BJ (cell line): Measurements from ENCODE around the gene KCNH4. TPM values are rescaled to one million over a fixed set of nuclear protein-coding genes. Genes with fewer than 3 reads are reported as not detected.

Experiments used
- CTCF ChIA-PET: fragments of 350-600 bp; formaldehyde crosslinking; extraction: SDS; loops from one replicate; lab custom pipeline; 2021; ENCODE audit warnings: antibody characterized with exemption, inconsistent platforms; lab: Yijun Ruan, JAX
- POLR2A ChIA-PET: fragments of 300-600 bp; sonication (Branson Sonifier 250); formaldehyde crosslinking; extraction: SDS; loops from one replicate; lab custom pipeline; 2021; ENCODE audit warnings: antibody characterized with exemption; lab: Charles Lee
- DNase-seq: peaks from one replicate; pipeline ENCODE4 v3.0.0-alpha.2; 2011; ENCODE audit warnings: low read depth
- H3K27me3 ChIP-seq: 2 replicates; pipeline ENCODE4 v1.6.0; 2011; ENCODE audit warnings: low read length; ENCODE audit not compliant: control insufficient read depth, insufficient read depth
- H3K36me3 ChIP-seq: 2 replicates; pipeline ENCODE4 v1.5.1; 2011; ENCODE audit warnings: low read length; ENCODE audit not compliant: control insufficient read depth, insufficient read depth
- H3K4me3 ChIP-seq: 2 replicates; pipeline ENCODE4 v1.5.1; 2011; ENCODE audit warnings: low read depth, mild to moderate bottlenecking, control low read depth, low read length
- polyA plus RNA-seq: library from polyadenylated mRNA; depleted of rRNA; stranded (reverse); fragments of >200 nt; gene quantifications from 2 replicates; pipeline ENCODE4 v1.2.3, GENCODE V29; 2011
- TF ChIP-seq, protein P1 (sequence below): IDR thresholded peaks from 2 replicates; pipeline ENCODE4 v1.5.1; 2011; ENCODE audit warnings: low read depth, mild to moderate bottlenecking, control low read depth, inconsistent platforms, low read length, moderate library complexity; ENCODE audit not compliant: insufficient read depth

Gene KCNH4
- polyA plus RNA-seq, 1 experiment: 0.07 TPM

DNA sequence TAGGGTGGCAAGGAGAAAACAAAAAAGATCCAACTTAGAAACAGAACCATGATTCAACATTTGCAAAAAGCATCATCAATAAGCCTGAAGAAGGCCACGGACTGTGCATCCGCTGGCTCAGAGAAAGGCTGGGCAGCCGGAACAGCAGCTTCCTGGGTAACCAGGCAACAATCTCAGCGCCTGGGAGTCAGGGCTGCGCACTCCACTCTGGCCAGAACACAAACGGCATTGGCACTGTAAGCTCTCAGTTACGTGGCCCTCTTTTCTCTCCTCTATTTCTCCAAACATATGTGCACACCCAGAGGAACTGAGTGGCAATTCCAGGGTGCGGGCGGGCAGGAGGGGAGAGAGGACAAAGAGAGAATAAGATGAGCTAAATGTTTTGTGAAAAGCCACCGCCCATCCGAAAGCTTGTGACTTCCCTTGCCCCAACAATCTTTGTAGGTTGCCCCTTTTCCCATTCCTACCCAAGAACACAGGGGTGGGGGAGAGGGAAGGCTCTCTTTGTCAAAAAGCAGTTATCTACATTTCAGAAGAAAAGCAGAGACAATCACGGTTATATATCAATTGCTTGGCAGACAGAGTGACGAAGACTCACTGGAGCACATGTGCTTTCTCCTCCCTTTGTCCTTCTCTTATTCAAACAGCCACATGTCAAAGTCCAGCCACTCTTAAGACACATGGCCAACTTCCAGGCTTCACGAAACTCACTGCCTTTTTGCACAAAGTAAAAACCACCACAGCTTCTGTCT, 19.9 kb upstream of the KCNH4 start:
- H3K4me3 ChIP-seq: no peak overlapping the region
- DNase-seq: no peak
- H3K27me3 ChIP-seq: no peaks in the 10 kb centered on the region
- TF ChIP-seq, protein P1, sequence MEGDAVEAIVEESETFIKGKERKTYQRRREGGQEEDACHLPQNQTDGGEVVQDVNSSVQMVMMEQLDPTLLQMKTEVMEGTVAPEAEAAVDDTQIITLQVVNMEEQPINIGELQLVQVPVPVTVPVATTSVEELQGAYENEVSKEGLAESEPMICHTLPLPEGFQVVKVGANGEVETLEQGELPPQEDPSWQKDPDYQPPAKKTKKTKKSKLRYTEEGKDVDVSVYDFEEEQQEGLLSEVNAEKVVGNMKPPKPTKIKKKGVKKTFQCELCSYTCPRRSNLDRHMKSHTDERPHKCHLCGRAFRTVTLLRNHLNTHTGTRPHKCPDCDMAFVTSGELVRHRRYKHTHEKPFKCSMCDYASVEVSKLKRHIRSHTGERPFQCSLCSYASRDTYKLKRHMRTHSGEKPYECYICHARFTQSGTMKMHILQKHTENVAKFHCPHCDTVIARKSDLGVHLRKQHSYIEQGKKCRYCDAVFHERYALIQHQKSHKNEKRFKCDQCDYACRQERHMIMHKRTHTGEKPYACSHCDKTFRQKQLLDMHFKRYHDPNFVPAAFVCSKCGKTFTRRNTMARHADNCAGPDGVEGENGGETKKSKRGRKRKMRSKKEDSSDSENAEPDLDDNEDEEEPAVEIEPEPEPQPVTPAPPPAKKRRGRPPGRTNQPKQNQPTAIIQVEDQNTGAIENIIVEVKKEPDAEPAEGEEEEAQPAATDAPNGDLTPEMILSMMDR: no peak
- ChIA-PET CTCF (no interaction called here), POLR2A (no interaction called here)
- peaks cover 19% of the 10 kb centered on the region for H3K36me3 ChIP-seq

DNA sequence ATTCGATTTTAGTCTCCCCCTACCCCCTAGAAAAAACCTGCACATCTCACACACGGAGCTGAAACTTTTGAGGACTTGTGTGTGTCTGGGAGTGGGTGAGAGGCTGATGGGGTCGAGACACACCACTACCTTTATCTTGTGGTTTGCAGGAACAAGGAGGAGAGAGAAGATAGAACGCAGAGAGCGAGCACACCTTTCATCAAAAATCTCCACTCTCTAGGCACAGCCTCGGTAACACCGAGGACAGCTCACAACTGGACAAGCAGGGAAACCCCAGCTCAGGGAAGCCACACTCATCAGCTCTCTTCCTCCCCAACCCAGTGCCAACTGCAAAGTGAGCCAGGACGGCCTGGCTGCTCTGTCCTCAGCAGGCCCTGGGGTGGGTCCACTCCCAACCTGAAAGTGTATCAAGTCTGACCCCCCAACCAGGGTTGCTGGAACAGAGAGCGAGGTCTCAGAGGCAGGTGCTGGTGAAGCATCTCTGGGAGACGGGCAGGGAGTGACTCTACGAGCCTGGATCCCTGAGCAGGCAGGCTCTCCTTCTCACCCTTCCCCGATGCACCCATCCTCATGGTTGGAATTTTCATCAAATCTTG, 18.6 kb upstream of the KCNH4 start:
- H3K27me3 ChIP-seq: no peaks in the 10 kb centered on the region
- ChIA-PET CTCF (no interaction called here), POLR2A (no interaction called here)
- H3K4me3 ChIP-seq: no peak overlapping the region
- H3K36me3 ChIP-seq: peaks cover 16% of the 10 kb centered on the region
- DNase-seq: no peak
- TF ChIP-seq, protein P1: no peak

DNA sequence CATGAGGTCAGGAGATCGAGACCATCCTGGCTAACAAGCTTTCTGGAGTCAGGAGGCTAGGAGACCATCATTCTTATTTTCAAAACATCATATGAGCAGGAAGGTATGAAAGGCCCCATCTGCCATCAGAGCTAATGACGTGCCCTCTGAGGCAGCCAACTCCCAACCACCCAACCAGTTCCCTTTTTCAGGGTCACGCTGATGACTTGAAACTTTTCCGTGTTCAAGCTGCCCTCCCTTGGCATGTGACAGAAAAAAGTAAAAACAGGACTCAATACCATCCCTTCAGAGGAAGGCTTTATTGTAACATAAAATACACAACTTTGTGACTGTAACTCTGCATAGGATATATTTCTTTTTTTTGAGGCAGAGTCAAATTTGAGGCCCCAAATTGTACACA, 18.0 kb upstream of the KCNH4 start:
- Histone ChIP-seq H3K36me3 (peaks cover 15% of the 10 kb centered on the region), H3K4me3 (no peak overlapping the region), H3K27me3 (no peaks in the 10 kb centered on the region)
- TF ChIP-seq, protein P1: no peak
- POLR2A ChIA-PET: no interaction called here
- CTCF ChIA-PET: no interaction called here
- DNase-seq: no peak

DNA sequence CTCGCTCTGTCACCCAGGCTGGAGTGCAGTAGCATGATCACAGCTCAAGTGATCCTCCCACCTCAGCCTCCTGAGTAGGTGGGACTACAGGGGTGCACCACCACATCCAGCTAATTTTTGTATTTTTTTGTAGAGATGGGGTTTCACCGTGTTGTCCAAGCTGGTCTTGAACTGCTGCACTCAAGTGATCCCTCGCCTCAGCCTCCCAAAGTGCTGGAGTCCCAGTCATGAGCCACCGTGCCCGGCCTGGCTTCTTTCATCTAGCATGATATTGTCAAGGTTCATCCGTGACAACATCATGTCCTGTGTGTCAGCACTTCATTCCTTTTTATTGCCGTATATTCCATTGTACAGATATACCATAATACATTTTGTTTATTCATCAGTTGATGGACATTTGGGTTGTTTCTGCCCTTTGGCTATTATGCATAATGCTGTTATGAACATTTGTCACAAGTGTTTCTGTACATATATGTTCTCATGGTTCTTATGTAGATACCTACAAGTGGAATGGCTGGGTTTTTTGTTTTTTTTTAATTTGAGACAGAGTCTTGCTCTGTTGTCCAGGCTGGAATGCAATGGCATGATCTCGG, 16.7 kb upstream of the KCNH4 start:
- POLR2A ChIA-PET: no interaction called here
- H3K4me3 ChIP-seq: no peak overlapping the region
- CTCF ChIA-PET: no interaction called here
- H3K36me3 ChIP-seq: peaks cover 14% of the 10 kb centered on the region
- DNase-seq: no peak
- H3K27me3 ChIP-seq: no peaks in the 10 kb centered on the region
- TF ChIP-seq, protein P1: no peak
